HG03280 (cell line): ENCODE results near the gene DRP2.
"Not testable (repeated sequence)": the region's sequence is repeated elsewhere in the genome, so short reads cannot be mapped to it uniquely, and the experiment has no call there.

Experiments used
- ATAC-seq: cut with Tn5 transposase; IDR thresholded peaks from one replicate; pipeline ENCODE4 v1.9.1; 2021; ENCODE audit warnings: mild to moderate bottlenecking, moderate library complexity; ENCODE audit not compliant: unreplicated experiment

DRP2 gene, protein sequence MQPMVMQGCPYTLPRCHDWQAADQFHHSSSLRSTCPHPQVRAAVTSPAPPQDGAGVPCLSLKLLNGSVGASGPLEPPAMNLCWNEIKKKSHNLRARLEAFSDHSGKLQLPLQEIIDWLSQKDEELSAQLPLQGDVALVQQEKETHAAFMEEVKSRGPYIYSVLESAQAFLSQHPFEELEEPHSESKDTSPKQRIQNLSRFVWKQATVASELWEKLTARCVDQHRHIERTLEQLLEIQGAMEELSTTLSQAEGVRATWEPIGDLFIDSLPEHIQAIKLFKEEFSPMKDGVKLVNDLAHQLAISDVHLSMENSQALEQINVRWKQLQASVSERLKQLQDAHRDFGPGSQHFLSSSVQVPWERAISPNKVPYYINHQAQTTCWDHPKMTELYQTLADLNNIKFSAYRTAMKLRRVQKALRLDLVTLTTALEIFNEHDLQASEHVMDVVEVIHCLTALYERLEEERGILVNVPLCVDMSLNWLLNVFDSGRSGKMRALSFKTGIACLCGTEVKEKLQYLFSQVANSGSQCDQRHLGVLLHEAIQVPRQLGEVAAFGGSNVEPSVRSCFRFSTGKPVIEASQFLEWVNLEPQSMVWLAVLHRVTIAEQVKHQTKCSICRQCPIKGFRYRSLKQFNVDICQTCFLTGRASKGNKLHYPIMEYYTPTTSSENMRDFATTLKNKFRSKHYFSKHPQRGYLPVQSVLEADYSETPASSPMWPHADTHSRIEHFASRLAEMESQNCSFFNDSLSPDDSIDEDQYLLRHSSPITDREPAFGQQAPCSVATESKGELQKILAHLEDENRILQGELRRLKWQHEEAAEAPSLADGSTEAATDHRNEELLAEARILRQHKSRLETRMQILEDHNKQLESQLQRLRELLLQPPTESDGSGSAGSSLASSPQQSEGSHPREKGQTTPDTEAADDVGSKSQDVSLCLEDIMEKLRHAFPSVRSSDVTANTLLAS

DNA sequence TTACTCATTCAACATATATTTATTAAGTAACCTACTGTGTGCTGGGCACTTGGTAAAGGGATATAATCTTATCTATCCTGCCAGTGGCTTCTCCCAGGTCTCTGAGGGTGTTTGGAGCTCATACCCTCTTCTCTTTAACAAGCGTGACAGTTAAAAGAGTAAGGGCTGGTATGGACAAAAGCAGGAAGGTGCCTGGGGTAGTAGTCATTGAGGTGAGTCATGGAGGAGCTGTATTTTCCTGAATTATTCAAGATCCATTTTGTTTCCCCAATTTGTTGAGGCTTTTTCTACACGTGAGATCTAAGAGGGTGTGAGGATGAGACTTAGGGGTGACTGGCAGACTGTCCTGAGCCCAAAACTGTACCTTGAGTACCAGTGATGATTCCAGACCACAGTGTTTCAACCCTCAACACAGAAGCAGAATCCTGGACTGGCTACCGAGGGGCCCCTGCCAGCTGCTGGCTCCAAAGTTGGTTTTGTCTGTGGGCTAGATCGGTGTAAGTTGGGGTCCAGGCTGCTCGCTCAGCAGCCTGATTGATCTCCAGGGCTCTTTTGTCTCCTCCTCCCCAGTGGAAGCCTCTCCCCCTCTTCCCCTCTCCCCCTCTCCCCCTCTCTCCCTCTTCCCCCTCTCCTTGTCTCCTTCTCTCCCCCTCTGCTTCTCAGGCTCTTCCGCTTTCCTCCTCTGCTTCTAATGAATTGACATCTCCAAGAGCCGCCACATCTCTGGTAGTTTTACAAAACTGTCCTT is at the start of gene DRP2:
DRP2 (plus strand) TSS at position 671 of the 748 bp plus-strand sequence. CDS start 11,862 bp downstream, outside the sequence.
- ATAC-seq: no peak

DNA sequence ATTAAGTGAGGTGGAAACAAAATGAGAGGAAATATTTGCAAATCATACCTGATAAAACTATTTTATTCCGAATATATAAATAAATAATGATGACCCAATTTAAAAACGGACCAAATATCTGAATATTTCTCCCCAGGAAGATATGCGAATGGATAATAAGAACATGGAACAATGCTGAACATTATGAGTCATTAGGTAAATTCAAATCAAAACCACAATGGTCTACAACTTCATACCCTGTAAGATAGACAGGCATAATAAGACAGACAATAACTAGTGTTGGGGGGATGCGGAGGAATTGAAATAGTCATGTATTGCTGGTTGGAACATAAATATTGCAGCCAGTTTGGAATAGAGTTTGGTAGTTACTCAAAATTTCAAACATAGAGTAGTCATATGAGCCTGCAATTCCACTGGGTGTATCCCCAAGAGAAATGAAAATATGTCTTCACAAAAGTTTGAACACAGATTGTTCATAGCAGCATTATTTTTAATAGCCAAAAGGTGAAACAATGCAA is 47.6 kb upstream of the DRP2 start:
- no peak for ATAC-seq

DNA sequence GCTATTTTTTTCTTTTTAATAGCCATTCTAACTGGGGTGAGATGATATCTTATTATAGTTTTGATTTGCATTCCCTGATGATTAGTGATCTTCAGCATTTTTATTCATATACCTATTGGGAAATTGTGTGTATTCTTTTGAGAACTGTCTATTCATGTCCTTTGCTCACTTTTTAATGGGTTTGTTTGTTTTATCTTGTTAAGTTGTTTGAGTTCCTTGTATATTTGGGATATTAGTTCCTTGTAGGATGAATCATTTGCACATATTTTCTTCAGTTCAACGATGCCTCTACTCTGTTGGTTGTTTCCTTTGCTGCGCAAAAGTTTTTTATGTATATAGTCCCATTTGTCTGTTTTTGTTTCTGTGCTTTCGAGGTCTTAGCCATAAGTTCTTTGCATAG is 43.1 kb upstream of the DRP2 start:
- ATAC-seq: no peak

DNA sequence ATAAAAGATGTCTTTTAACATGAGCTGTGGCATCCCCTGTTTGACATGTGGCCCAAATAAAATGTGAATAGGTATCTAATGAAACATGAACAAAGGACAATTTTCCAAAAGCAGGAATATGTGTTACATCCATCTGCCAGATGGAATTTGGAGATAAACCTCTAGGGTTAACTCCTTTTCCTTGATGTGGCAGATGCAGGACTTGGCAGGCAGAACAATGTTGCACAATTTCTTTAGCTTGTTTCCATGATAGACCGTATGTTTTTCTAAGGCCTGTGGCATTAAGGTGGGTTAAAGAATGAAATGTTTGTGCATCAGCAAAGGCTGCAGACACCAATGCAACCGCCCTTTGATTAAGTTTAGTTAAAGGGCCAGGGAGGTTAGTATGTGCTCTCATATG is 34.7 kb upstream of the DRP2 start:
- ATAC-seq: not testable (repeated sequence)

DNA sequence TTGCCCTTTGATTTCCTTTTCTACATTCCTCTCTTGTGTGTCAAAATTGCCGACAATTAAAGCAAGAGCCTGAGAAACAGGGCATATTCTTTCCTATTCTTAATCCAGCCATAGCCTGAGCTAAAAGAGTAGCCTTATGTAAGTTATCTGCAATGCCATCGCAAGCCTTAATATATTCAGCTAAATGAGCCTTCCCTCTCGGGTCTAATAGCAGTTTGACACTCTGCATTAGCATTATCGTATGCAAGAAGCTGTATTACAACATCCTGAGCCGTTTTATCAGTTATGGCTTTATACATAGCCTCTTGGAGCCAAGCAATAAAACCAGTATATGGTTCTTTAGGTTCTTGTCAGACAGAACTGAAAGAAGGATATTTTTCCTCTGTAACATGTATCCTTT is 31.6 kb upstream of the DRP2 start:
- not testable (repeated sequence) for ATAC-seq

DNA sequence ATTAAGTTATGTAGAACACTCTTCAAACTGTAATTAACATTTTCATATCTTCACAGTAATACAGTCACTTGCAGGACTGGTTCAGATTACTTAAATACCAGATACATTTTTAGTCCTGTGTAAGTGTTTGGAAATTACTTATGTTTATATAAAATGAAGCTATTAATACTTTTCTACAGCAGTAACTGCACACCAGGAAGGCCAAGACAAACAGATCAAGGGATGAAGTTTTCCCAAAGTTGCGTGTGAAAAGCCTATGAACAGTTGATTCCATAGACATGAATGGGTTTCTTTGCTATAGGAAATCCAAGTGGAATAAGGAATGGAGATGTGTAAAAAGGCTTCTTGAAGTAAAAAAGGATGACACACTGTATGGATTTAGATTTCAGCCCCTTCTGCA is 28.9 kb upstream of the DRP2 start:
- ATAC-seq: no peak

DNA sequence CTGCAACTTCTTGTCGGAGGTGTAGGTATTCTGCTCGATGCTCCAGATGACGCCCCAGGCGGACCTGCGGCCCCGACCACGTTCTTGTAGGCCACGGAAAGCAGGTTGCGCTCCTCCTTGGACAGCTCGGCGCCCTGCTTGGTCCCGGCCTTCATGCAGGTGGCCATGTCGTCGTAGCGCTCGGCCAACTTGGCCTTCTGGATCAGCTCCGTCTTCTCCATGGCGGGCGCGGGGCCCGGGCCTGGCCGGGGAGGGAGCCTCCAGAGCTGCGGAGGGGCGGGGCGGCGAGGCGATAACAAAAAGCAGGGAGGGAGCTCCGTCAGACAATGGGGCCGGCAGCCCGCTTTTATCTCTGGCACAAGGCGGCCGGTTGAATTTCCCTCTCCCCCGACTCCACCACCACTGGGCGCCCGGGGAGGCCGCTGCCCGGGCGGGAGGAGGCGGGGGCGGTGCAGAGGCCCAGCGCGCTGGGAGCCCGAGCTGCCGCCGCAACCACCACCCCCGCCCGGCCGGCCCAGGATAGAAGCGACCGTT is 28.3 kb upstream of the DRP2 start:
- ATAC-seq: no peak

DNA sequence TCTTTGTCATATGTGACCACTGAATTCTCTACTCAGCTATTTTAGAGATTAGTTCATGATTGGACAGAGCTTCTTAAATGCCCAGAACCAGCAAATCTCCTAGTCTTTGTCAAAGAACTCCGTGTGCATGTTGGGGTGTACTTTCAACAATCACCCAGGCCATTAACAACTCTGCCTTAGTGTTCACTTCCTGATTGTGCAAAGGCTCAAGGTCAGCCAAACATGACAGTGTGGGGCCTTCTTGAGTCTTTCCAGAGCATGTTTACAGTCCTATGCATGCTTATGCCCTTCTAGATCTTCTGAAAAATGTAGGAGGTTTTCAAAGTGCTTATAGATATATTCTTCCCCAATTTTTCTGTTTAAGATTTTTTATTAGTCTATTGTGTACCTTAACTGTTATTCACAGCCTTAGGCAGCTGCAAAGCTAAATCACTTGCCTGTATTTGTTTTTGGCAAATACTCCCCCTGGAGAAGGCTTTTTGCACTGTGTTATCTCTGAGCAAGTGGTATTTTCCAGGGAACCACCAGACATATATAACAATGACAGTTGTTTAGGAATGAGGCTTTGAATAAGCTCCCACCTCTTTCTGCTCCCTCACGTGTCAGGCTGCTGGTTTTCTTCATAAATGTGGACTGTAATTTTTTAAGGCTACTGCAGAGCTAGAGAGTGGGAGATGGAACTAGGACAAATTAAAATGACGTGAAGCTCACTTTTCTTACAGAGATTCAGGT is 24.0 kb upstream of the DRP2 start:
- no peak for ATAC-seq

DNA sequence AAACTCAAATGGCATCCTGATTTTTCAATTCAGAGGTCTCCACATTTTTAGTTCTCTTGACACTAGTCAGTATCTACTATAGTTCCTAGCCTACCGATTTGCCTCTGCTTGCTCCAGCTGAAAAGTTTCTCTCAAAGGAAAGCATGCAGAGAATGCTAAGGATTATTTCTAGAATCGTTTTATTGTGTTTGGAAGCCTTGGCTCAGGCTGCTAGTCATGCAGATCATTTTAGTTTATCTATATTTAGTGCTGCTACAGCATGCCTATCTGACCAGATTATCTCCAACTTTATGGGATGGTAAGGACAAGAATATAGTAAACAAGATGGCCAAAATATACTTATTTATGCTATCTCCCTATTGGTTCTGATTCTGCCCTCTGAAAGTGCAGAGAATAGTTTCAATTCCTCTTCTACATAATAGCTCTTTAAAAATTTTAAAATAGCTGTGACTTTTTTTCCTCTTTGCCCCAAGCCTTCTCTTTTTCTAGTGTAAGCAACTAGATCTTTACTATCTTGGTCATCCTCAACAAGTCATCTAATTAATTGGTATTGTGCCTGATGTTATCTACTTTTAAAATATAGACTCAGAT is 15.7 kb upstream of the DRP2 start:
- no peak for ATAC-seq

DNA sequence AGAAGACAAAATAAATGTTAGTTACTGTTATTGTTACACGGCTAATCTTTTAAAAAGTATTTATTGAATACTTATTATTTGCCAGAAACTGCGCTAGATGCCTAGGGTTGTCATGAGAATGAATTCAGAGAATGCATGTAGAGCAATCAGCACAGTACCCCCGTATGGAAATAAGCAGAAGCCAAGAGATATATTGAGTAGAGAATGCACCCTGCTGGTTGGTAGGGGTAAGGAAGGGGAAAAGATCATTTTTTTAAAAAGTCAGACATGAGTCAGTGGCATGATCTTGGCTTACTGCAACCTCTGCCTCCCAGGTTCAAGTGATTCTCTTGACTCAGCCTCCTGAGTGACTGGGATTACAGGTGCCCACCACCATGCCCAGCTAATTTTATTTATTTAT is 13.1 kb upstream of the DRP2 start:
- ATAC-seq: peak; percentile 76

DNA sequence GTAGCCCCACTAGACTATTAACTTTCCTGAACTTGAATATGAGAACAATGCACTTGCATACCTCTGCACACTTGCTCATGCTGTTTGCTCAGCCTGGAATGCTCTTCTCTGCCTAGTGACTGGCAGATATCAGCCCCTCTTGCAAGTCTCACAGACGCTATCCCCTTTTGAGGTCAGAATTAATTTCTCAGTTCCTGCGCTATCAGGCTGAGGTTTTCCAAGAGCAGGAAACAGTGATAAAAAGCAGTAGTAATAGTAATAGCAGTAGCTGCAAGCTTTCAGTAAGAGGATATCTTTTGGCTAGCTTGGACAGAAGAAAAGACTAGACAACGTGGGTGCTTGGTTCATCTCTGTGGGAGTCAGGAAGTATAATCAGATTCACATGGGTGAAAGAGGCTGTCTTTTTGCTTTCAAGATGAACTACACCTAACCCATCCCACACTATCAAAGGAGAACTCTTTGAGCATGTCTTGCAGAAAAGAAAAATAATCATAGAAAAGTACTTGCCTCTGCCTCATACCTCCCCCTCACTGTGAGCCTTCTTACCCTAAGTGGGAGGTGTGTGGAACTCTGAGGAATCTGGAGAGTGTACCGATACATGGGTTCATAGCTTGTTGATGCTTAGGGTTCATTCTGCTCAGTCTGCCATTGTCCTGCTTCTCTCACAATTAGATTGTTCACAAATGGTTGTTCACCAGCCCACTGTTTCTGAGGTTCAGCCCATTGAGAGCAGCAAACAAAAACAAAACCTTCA is 11.3 kb upstream of the DRP2 start:
- ATAC-seq: peak; percentile 56

DNA sequence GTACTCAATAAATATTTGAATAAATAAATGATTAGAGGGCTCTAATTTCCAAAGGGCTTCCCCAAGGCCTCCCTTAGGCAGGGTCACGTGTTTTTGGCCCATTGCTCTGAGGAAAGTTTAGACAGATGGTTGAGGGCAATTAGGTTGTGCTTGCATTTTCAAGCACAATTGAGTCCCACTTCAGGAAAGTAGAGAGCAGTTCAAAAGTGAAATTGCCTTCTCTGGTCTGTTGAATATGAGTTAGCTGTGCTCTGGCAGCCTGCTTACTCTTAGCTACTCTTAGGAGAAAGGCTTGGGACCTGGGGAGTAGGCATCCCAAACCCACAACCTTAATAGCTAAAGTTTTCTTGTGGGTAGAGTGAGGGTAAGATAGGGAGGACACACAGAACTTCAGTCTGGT is 9.0 kb upstream of the DRP2 start:
- no peak for ATAC-seq

DNA sequence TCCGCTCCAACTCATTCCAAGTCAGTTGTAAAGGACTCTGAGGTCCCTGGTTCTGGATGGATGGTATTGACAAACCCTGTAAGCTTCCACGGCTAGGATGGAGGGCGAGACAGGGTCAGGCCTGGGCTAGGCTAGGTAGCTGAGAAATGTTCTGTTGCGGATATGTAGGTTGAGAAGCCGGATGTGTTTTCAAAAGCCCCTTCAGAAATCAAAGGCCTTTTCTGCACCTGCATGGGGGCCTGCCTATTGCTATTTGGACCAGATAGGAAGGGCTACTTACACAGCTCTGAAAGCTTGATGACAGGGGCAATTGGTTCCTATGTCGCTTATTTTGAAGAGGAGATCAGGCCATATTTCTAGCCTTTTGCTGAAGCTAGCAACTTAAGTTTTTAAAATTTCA is 1.9 kb upstream of the DRP2 start:
- ATAC-seq: no peak

DNA sequence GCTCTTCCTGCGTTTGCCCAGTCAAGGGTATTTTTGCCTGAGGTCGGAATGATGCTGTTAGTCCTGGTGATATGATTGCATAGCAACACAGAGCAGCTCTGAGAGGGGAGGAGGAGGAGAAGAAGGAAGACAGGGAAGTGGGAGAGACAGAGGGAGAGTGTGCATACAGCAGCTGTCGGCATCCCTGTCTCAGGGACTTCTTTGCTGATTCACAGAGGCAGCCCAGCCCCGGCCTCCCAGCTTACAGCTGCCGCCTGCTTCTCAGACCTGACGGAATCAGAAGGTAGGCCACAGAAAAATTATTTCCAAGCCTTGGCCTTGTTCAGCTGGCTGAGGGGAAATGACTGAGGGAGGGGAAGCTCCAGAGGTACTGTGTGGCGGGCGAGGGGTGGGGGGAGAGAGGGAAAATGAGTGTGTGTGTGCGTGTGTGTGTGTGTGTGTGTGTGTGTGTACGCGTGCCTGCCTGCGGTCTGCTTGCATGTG is 319 bp downstream of the DRP2 start:
- no peak for ATAC-seq

DNA sequence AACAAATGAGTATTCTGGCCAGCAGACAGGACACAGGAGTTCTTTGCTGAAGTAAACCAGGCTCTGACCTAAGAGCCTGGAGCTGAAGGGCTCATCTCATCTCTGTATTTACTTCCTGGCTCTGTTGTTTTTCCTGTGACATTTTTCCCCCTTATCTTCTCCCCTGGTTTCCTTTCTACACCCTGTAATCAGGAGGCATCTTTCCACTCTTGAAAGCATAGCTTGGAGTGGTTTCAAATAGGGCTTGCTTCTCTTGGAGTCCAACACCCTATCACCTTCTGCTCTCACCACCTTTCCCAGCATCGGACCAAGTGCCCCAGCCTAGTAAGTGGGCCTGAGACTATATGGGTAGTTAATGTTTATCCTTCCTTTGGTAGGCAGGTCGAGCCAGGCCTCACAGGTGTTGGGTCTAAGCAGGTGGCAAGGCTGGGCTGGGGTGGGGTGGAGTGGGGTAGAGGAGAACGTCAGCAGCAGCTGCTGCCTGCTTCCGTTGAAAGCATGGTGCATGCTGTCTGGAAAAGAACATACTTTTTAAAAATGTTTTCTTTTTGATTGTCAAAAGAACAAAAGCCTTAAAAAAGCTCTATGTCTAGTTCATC is 1.2 kb downstream of the DRP2 start:
- no peak for ATAC-seq

DNA sequence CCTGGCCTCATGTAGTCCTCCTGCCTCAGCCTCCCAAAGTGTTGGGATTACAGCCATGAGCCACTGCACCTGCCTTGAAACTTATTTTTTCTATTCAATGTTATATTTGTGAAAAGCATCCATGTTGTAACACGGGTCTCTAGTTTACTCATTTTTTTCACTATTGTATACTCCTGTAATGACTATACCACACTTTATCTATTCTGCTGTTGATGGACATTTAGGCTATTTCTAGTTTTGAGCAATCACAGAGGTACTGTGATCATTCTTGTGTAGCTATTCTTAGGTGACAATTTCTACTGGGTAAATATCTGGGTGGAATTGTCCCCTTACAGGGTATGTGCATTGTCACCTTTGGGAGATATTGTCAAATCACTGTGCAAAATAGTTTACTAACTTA is 3.6 kb downstream of the DRP2 start:
- no peak for ATAC-seq

DNA sequence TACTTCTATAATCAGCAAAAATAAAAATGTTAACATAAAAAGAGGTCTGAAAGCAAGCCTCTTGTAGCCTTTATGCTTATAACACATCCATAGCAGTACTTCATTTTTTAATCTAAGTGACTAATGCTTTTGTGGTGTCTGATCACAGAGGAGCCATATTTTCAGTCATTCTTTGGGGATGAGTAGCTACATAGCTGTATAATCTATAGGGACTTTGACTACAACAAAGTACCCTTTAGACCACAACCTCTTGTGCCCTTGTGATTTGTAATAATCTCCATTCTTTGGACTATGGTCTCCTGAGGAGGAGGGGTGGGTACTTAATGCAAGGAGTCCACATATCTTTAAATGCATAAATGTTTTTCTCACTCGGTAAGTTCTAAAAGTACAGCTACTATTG is 9.6 kb downstream of the DRP2 start:
- no peak for ATAC-seq

DNA sequence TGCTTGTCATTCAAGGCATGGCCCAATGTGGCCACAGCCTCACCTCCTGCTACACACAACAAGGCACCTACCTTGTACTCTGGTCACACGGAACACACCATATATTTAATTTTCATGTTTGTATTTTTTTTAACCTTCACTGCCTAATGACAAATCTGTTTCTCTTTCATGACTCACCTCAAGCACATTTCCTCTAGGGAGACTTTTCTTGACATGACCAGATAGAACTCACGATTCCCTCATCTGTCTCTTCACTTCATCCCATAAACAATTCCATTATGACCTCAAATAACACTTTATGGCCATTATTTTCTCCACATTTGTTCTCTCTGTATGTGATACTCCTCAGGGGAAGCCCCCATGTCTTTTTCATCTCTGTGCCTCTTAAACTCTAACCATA is 11.1 kb downstream of the DRP2 start:
- no peak for ATAC-seq
